Naive thymus-derived CD8-positive, alpha-beta T cell (primary cell): Measurements from ENCODE around the gene SPHK2. TPM values are rescaled to one million over a fixed set of nuclear protein-coding genes. Genes with fewer than 3 reads are reported as not detected.
A peak's percentile ranks its signal among the peaks of the same experiment; 100 is the strongest.

ENCODE experiments used
- ATAC-seq, 2 donors: fragments of 150-1000 bp; cut with Tn5 transposase in 1 of 2; sonication (Bioruptor Pico), chemical (Tn5 transposase) in 1 of 2; 1 replicate in 1 of 2; 2 replicates in 1 of 2; pipeline ENCODE4 v1.10.0; 2021; ENCODE audit warnings: mild to moderate bottlenecking in 2 of 2, moderate library complexity in 2 of 2
- POLR2A ChIA-PET: fragments of 350-600 bp; sonication (Branson Sonifier 250); formaldehyde crosslinking; loops from one replicate; lab custom pipeline; 2021; ENCODE audit warnings: antibody characterized with exemption; lab: Charles Lee
- DNase-seq, 10 donors: peaks; one replicate each; pipeline versions ENCODE4 v3.0.0 to v3.0.0-alpha.2; 2020 to 2022
- H3K27ac Mint-ChIP-seq, 10 donors: one replicate each; pipeline ENCODE4 v1.8.0; 2020 to 2022; ENCODE audit warnings: mild to moderate bottlenecking in 10 of 10, mixed read lengths in 10 of 10, moderate library complexity in 4 of 10, inconsistent platforms in 1 of 10
- H3K27me3 Mint-ChIP-seq, 5 donors: one replicate each; pipeline ENCODE4 v1.8.0; 2021 to 2022; ENCODE audit warnings: mixed read lengths in 5 of 5
- H3K36me3 Mint-ChIP-seq, 3 donors: one replicate each; pipeline ENCODE4 v1.8.0; 2020 to 2022; ENCODE audit warnings: mixed read lengths in 3 of 3, mild to moderate bottlenecking in 2 of 3, inconsistent platforms in 1 of 3
- H3K4me1 Mint-ChIP-seq, 4 donors: one replicate each; pipeline ENCODE4 v1.8.0; 2021 to 2022; ENCODE audit warnings: mixed read lengths in 4 of 4
- H3K4me3 Mint-ChIP-seq, 10 donors: one replicate each; pipeline ENCODE4 v1.8.0; 2020 to 2022; ENCODE audit warnings: mild to moderate bottlenecking in 10 of 10, mixed read lengths in 10 of 10, moderate library complexity in 6 of 10, inconsistent platforms in 1 of 10
- H3K9me3 Mint-ChIP-seq, 9 donors: one replicate each; pipeline ENCODE4 v1.8.0; 2020 to 2022; ENCODE audit warnings: mixed read lengths in 9 of 9, mild to moderate bottlenecking in 3 of 9, inconsistent platforms in 1 of 9, moderate library complexity in 1 of 9
- polyA plus RNA-seq, 3 donors: library from polyadenylated mRNA; unstranded; fragments of 300-500 nt; fragmentation: Illumina TruSeq; gene quantifications; one replicate each; pipeline ENCODE4 v1.2.3, GENCODE V29; 2021
- total RNA-seq, 8 experiments: library from RNA in 2 of 8; stranded (reverse) in 2 of 8; gene quantifications; one replicate each; pipeline ENCODE4 v1.2.3 and lab custom pipeline; 2021 to 2026

Gene SPHK2
- total and polyA plus RNA-seq, 5 experiments from 2014 or later = 7.5 to 40.4 (median 9.1) TPM

GRCh38 chr19:48634424-48635262 lies 15.3 kb downstream of the SPHK2 start:
- Mint-ChIP-seq H3K27ac (peak overlapping the region; percentile 70 to 96 (median 95)), H3K36me3 (peaks cover 0 to 39% (median 8%) of the 10 kb centered on the region in 3 donors), H3K4me1 (peaks cover 24 to 62% (median 59%) of the 10 kb centered on the region in 4 donors), H3K27me3 (no peaks in the 10 kb centered on the region), H3K9me3 (peaks cover 0 to 8% (median 0%) of the 10 kb centered on the region in 9 donors), H3K4me3 (peak overlapping the region; percentile 78 to 93 (median 86))
- peak; percentile 85 to 95 (median 88) for DNase-seq
- POLR2A ChIA-PET = interaction anchor here (0.7 to 3.0 kb wide), 7 partner anchors 10 to 1235 kb away, joined by 3 to 42 read pairs (median 18); partner anchors contain the start of genes CA11, RPL18 and SPHK2
- ATAC-seq = peak; percentile 8 to 15

GRCh38 chr19:48635263-48635965 lies 16.1 kb downstream of the SPHK2 start:
- POLR2A ChIA-PET = interaction anchor here (0.6 to 6.2 kb wide), 10 partner anchors 7 to 90 kb away, joined by 3 to 70 read pairs (median 32); partner anchors contain the start of genes CA11, FAM83E, RPL18 and SPHK2
- peak overlapping the region; percentile 81 to 100 (median 98) for H3K4me3 Mint-ChIP-seq
- H3K9me3 Mint-ChIP-seq = peaks cover 0 to 8% (median 0%) of the 10 kb centered on the region in 9 donors
- H3K27ac Mint-ChIP-seq = peak overlapping the region; percentile 94 to 100 (median 96)
- peaks cover 27 to 66% (median 61%) of the 10 kb centered on the region in 4 donors for H3K4me1 Mint-ChIP-seq
- peak in 1 of 2 donors; percentile 7 for ATAC-seq
- peaks cover 0 to 31% (median 5%) of the 10 kb centered on the region in 3 donors for H3K36me3 Mint-ChIP-seq
- H3K27me3 Mint-ChIP-seq = no peaks in the 10 kb centered on the region
- peak; percentile 58 to 84 (median 76) for DNase-seq

- no peaks in the 10 kb centered on the region for H3K27me3 Mint-ChIP-seq
- H3K4me3 Mint-ChIP-seq = peak overlapping the region; percentile 81 to 100 (median 98)
- DNase-seq (peak in 2 of 10 donors; percentile 38 to 50), ATAC-seq (no peak)
- H3K36me3 Mint-ChIP-seq = peaks cover 0 to 27% (median 4%) of the 10 kb centered on the region in 3 donors
- peaks cover 27 to 65% (median 59%) of the 10 kb centered on the region in 4 donors for H3K4me1 Mint-ChIP-seq
- peak overlapping the region; percentile 93 to 100 (median 97) for H3K27ac Mint-ChIP-seq
- POLR2A ChIA-PET = interaction anchor here (0.6 to 6.2 kb wide), 10 partner anchors 8 to 326 kb away, joined by 3 to 70 read pairs (median 5); partner anchors contain the start of genes CA11, FAM83E, RPL18 and SPHK2
- peaks cover 0 to 8% (median 0%) of the 10 kb centered on the region in 9 donors for H3K9me3 Mint-ChIP-seq
These were observed 16.9 kb downstream of the SPHK2 start for GRCh38 chr19:48635966-48636858.

GRCh38 chr19:48636859-48637448 lies 17.6 kb downstream of the SPHK2 start, which contains the start of gene DBP:
Gene DBP (minus strand): TSS chr19:48637379. CDS start chr19:48636994, 385 bp downstream.
- ATAC-seq (peak in 1 of 2 donors; percentile 2), DNase-seq (peak in 3 of 10 donors; percentile 34 to 47 (median 43))
- Mint-ChIP-seq H3K9me3 (peaks cover 0 to 8% (median 0%) of the 10 kb centered on the region in 9 donors), H3K27ac (peak within 1 kb of the TSS; percentile 97 to 100 (median 99)), H3K4me1 (peaks cover 31 to 60% (median 55%) of the 10 kb centered on the region in 4 donors), H3K4me3 (peak within 1 kb of the TSS; percentile 81 to 100 (median 98)), H3K27me3 (no peaks in the 10 kb centered on the region), H3K36me3 (peaks cover 0 to 21% (median 4%) of the 10 kb centered on the region in 3 donors)
- POLR2A ChIA-PET = interaction anchor here (0.6 to 6.2 kb wide), 15 partner anchors 9 to 325 kb away, joined by 3 to 70 read pairs (median 5); partner anchors contain the start of genes CA11, FAM83E, RPL18 and SPHK2

- Mint-ChIP-seq H3K27me3 (no peaks in the 10 kb centered on the region), H3K4me1 (peaks cover 31 to 59% (median 52%) of the 10 kb centered on the region in 4 donors), H3K27ac (peak overlapping the region; percentile 97 to 100 (median 99)), H3K4me3 (peak overlapping the region; percentile 81 to 100 (median 98)), H3K36me3 (peaks cover 0 to 16% (median under 1%) of the 10 kb centered on the region in 3 donors), H3K9me3 (peaks cover 0 to 8% (median 0%) of the 10 kb centered on the region in 9 donors)
- POLR2A ChIA-PET = interaction anchor here (0.6 to 6.2 kb wide), 23 partner anchors 8 to 1777 kb away, joined by 3 to 70 read pairs (median 5); partner anchors contain the start of genes CA11, FAM83E, RPL18 and SPHK2
- ATAC-seq = peak; percentile 80 to 81
- peak; percentile 97 to 100 (median 100) for DNase-seq
These were observed 18.2 kb downstream of the SPHK2 start for GRCh38 chr19:48637449-48637947.

- Mint-ChIP-seq H3K36me3 (peaks cover 0 to 12% (median 0%) of the 10 kb centered on the region in 3 donors), H3K27ac (peak overlapping the region; percentile 97 to 100 (median 99)), H3K4me3 (peak overlapping the region; percentile 81 to 100 (median 98)), H3K27me3 (no peaks in the 10 kb centered on the region), H3K4me1 (peaks cover 32 to 56% (median 48%) of the 10 kb centered on the region in 4 donors), H3K9me3 (peaks cover 0 to 8% (median 0%) of the 10 kb centered on the region in 9 donors)
- POLR2A ChIA-PET = interaction anchor here (0.6 to 6.2 kb wide), 25 partner anchors 8 to 1778 kb away, joined by 3 to 70 read pairs (median 5); partner anchors contain the start of genes CA11, FAM83E, PTOV1 and RPL18
- ATAC-seq = peak; percentile 42 to 47
- DNase-seq = peak in 9 of 10 donors; percentile 71 to 96 (median 87)
These were observed 18.9 kb downstream of the SPHK2 start for GRCh38 chr19:48637948-48638830.

GRCh38 chr19:48638831-48639381 lies 19.6 kb downstream of the SPHK2 start:
- peaks cover 32 to 49% (median 40%) of the 10 kb centered on the region in 4 donors for H3K4me1 Mint-ChIP-seq
- DNase-seq (peak in 1 of 10 donors; percentile 65), ATAC-seq (no peak)
- H3K4me3 Mint-ChIP-seq = peak overlapping the region; percentile 81 to 100 (median 98)
- H3K27me3 Mint-ChIP-seq = no peaks in the 10 kb centered on the region
- H3K36me3 Mint-ChIP-seq = peaks cover 0 to 9% (median 0%) of the 10 kb centered on the region in 3 donors
- H3K9me3 Mint-ChIP-seq = peaks cover 0 to 8% (median 0%) of the 10 kb centered on the region in 9 donors
- POLR2A ChIA-PET = interaction anchor here (0.9 to 6.2 kb wide), 5 partner anchors 11 to 1212 kb away, joined by 3 to 70 read pairs (median 9); partner anchors contain the start of genes FAM83E, PTOV1, RPL18 and SPHK2
- peak overlapping the region; percentile 97 to 100 (median 99) for H3K27ac Mint-ChIP-seq

GRCh38 chr19:48639483-48640375 lies 20.4 kb downstream of the SPHK2 start:
- no peak for ATAC-seq
- peaks cover 0 to 8% (median 0%) of the 10 kb centered on the region in 9 donors for H3K9me3 Mint-ChIP-seq

More at GRCh38 chr19:48639483-48640375, 20.4 kb downstream of the SPHK2 start:
- POLR2A ChIA-PET = interaction anchor here (0.7 to 6.2 kb wide), 3 partner anchors 11 to 242 kb away, joined by 5 to 70 read pairs (median 34); partner anchors contain the start of genes FAM83E, RPL18 and SPHK2
- Mint-ChIP-seq H3K27me3 (no peaks in the 10 kb centered on the region), H3K27ac (peak overlapping the region in 9 of 10 donors; percentile 11 to 100 (median 88)), H3K4me1 (peaks cover 33 to 46% (median 38%) of the 10 kb centered on the region in 4 donors), H3K36me3 (peaks cover 0 to 6% (median 0%) of the 10 kb centered on the region in 3 donors), H3K4me3 (peak overlapping the region in 9 of 10 donors; percentile 8 to 96 (median 55))
- DNase-seq = peak in 1 of 10 donors; percentile 61
